Measurements from ENCODE around the gene PDGFC. TPM values are rescaled to one million over a fixed set of nuclear protein-coding genes. Genes with fewer than 3 reads are reported as not detected.

Gene PDGFC
- total RNA-seq, 1 experiment from 2014 or later: 9.8 TPM

DNA sequence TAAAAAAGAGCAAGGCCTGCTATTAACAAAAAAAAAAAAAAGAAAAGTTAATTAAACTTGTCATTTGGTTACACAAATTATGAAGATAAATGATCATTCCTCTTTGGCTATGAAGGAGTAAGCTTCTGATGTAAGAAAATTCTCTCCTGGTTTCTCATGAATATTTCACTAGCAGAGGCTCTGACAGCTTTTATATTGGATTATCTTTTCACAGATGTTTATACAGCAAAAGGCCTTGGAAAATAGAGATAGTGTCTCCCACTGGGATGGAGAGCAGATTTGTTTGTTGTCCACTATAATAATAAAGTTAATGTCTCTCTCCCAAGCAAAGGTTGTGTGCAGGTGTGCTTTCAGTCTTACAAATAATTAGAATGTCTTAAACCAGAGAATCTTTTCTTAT lies 40.7 kb upstream of the PDGFC start:
- intact Hi-C loops (cut with micrococcal nuclease): no loop called here
- H3K4me1 ChIP-seq (ENCODE audit: control insufficient read depth in 1 of 2, insufficient read depth in 2 of 2, low read length in 2 of 2): peaks cover 0 to 19% of the 10 kb centered on the region in 2 experiments; a peak in 2 of 4 replicates
- POLR2A ChIA-PET: no interaction called here
- RAD21 ChIA-PET (ENCODE audit: low non-redundant PET in 1 of 2, low total read pairs in 2 of 2, uncharacterized antibody in 2 of 2, unreplicated experiment in 2 of 2): no interaction called here
- no peak overlapping the region for H3K9ac ChIP-seq (ENCODE audit: low read length)
- CTCF ChIA-PET: interaction anchor here (1.5 kb wide), 1 partner anchor 33 kb away, joined by 3 read pairs; no protein-coding TSS in a partner anchor
- H4K20me1 ChIP-seq (ENCODE audit: insufficient read depth): no peaks in the 10 kb centered on the region
- H3K4me2 ChIP-seq (ENCODE audit: low read length): peak overlapping the region; percentile 6; the same call in 1 of the 2 replicates
- DNase-seq (ENCODE audit: low read depth, low spot score) (no peak), ATAC-seq (no peak)
- H3K36me3 ChIP-seq (ENCODE audit: control insufficient read depth in 1 of 2, insufficient read depth in 2 of 2, low read length in 2 of 2): no peaks in the 10 kb centered on the region
- no peak overlapping the region for H3K27ac ChIP-seq (ENCODE audit: low read depth, low read length)
- H3K9me2 ChIP-seq (ENCODE audit: insufficient read depth): no peaks in the 10 kb centered on the region; the same call in 1 of the 2 replicates
- H3K9me3 ChIP-seq (ENCODE audit: control insufficient read depth in 1 of 2, insufficient read depth in 1 of 2, low read depth in 1 of 2, low read length in 2 of 2): no peaks in the 10 kb centered on the region
- H3K79me2 ChIP-seq (ENCODE audit: insufficient read depth, low read length): no peaks in the 10 kb centered on the region
- no TSS peak for BruUV-seq (replicated peaks)
- TF ChIP-seq, protein P1, sequence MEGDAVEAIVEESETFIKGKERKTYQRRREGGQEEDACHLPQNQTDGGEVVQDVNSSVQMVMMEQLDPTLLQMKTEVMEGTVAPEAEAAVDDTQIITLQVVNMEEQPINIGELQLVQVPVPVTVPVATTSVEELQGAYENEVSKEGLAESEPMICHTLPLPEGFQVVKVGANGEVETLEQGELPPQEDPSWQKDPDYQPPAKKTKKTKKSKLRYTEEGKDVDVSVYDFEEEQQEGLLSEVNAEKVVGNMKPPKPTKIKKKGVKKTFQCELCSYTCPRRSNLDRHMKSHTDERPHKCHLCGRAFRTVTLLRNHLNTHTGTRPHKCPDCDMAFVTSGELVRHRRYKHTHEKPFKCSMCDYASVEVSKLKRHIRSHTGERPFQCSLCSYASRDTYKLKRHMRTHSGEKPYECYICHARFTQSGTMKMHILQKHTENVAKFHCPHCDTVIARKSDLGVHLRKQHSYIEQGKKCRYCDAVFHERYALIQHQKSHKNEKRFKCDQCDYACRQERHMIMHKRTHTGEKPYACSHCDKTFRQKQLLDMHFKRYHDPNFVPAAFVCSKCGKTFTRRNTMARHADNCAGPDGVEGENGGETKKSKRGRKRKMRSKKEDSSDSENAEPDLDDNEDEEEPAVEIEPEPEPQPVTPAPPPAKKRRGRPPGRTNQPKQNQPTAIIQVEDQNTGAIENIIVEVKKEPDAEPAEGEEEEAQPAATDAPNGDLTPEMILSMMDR (IDR thresholded peaks at IDR 0.05 in 2 of 3, conservative IDR thresholded peaks at IDR 0.05 in 1 of 3; ENCODE audit: borderline replicate concordance in 1 of 3, insufficient read depth in 1 of 3, low read depth in 2 of 3, low read length in 2 of 3): no peak
- TF ChIP-seq SRF (IDR thresholded peaks at IDR 0.05; ENCODE audit: low read depth): no peak
- no peak for TF ChIP-seq SIN3A (IDR thresholded peaks at IDR 0.05; ENCODE audit: low read depth)
- TF ChIP-seq TCF7L2 (IDR thresholded peaks at IDR 0.05; ENCODE audit: borderline replicate concordance, extremely low read depth, insufficient read depth, insufficient read length): no peak
- TF ChIP-seq ZNF274 (IDR thresholded peaks at IDR 0.05; ENCODE audit: low read depth, low read length): no peak
- TF ChIP-seq ZFX (IDR thresholded peaks at IDR 0.05): no peak
- no peak for TF ChIP-seq ELF1 (IDR thresholded peaks at IDR 0.05; ENCODE audit: borderline replicate concordance, low read depth)
- TF ChIP-seq JUND (IDR thresholded peaks at IDR 0.05): no peak
- TF ChIP-seq, protein P2, sequence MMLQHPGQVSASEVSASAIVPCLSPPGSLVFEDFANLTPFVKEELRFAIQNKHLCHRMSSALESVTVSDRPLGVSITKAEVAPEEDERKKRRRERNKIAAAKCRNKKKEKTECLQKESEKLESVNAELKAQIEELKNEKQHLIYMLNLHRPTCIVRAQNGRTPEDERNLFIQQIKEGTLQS (IDR thresholded peaks at IDR 0.05): no peak
- no peak for TF ChIP-seq POLR2A (IDR thresholded peaks at IDR 0.05; ENCODE audit: borderline replicate concordance, extremely low read depth, insufficient read depth, insufficient read length)
- TF ChIP-seq SP1 (IDR thresholded peaks at IDR 0.05; ENCODE audit: low read depth): no peak
- TF ChIP-seq, protein P3, sequence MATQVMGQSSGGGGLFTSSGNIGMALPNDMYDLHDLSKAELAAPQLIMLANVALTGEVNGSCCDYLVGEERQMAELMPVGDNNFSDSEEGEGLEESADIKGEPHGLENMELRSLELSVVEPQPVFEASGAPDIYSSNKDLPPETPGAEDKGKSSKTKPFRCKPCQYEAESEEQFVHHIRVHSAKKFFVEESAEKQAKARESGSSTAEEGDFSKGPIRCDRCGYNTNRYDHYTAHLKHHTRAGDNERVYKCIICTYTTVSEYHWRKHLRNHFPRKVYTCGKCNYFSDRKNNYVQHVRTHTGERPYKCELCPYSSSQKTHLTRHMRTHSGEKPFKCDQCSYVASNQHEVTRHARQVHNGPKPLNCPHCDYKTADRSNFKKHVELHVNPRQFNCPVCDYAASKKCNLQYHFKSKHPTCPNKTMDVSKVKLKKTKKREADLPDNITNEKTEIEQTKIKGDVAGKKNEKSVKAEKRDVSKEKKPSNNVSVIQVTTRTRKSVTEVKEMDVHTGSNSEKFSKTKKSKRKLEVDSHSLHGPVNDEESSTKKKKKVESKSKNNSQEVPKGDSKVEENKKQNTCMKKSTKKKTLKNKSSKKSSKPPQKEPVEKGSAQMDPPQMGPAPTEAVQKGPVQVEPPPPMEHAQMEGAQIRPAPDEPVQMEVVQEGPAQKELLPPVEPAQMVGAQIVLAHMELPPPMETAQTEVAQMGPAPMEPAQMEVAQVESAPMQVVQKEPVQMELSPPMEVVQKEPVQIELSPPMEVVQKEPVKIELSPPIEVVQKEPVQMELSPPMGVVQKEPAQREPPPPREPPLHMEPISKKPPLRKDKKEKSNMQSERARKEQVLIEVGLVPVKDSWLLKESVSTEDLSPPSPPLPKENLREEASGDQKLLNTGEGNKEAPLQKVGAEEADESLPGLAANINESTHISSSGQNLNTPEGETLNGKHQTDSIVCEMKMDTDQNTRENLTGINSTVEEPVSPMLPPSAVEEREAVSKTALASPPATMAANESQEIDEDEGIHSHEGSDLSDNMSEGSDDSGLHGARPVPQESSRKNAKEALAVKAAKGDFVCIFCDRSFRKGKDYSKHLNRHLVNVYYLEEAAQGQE (IDR thresholded peaks at IDR 0.05; ENCODE audit: low read depth): no peak
- TF ChIP-seq POLR2AphosphoS5 (IDR thresholded peaks at IDR 0.05; ENCODE audit: low read depth, low read length): no peak
- TF ChIP-seq EZH2phosphoT487 (IDR thresholded peaks at IDR 0.05; ENCODE audit: borderline replicate concordance): no peak
- TF ChIP-seq YY1 (IDR thresholded peaks at IDR 0.05; ENCODE audit: extremely low read depth, insufficient replicate concordance, low read depth, low read length): no peak
- no peak for TF ChIP-seq CBX3 (IDR thresholded peaks at IDR 0.05; ENCODE audit: low read depth)
- no peak for TF ChIP-seq EGR1 (IDR thresholded peaks at IDR 0.05; ENCODE audit: low read depth)
- TF ChIP-seq EZH2 (IDR thresholded peaks at IDR 0.05): no peak
- H2AFZ ChIP-seq (ENCODE audit: low read depth, low read length, poor library complexity, severe bottlenecking): peak overlapping the region; percentile 40
- no peaks in the 10 kb centered on the region for H3K27me3 ChIP-seq (ENCODE audit: insufficient read depth, low read length)
- H3K4me3 ChIP-seq (replicated peaks in 1 of 2; ENCODE audit: low read depth in 1 of 2, low read length in 2 of 2): no peak overlapping the region
